ENCODE results near the gene PKP1.

DNA sequence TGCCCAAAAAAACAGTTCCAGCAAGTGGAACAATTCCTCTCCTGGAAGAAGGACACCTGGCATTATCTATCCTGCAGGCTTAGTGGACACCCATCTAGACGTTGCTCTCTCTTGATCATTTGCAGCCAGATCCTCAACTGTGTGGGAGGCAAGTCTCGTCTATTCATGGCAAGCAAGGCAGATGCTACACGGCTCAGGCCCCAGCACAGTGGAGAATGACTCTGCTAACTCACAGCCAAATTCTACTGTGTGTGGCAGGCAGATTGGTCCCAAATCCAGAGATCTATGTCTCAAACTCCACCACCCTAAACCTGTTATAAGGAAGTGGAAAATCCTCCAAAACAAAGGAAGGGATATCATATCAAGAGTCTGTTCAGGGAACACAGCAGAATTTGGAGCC lies 87.2 kb downstream of the PKP1 start:
- TF ChIP-seq POLR2A (IDR thresholded peaks at IDR 0.05): no peak
- TF ChIP-seq, protein P1, sequence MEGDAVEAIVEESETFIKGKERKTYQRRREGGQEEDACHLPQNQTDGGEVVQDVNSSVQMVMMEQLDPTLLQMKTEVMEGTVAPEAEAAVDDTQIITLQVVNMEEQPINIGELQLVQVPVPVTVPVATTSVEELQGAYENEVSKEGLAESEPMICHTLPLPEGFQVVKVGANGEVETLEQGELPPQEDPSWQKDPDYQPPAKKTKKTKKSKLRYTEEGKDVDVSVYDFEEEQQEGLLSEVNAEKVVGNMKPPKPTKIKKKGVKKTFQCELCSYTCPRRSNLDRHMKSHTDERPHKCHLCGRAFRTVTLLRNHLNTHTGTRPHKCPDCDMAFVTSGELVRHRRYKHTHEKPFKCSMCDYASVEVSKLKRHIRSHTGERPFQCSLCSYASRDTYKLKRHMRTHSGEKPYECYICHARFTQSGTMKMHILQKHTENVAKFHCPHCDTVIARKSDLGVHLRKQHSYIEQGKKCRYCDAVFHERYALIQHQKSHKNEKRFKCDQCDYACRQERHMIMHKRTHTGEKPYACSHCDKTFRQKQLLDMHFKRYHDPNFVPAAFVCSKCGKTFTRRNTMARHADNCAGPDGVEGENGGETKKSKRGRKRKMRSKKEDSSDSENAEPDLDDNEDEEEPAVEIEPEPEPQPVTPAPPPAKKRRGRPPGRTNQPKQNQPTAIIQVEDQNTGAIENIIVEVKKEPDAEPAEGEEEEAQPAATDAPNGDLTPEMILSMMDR (IDR thresholded peaks at IDR 0.05): no peak
